Sigmoid colon (tissue), 3 donors: Measurements from ENCODE around the gene ASPM.

Experiments
- POLR2A ChIP-seq, 2 donors: fragments of 450-650 bp; IDR thresholded peaks; one replicate each; pipeline ENCODE4 v1.6.1; 2016; ENCODE audit warnings: antibody characterized with exemption in 2 of 2, mild to moderate bottlenecking in 2 of 2, moderate library complexity in 2 of 2
- TF ChIP-seq, protein P1 (sequence below), 4 experiments: fragments of 450-650 bp in 3 of 4; fragments of 200-600 bp in 1 of 4; IDR thresholded peaks; one replicate each; pipeline ENCODE4 v1.5.1; 2016 to 2019; ENCODE audit warnings: antibody characterized with exemption in 4 of 4, mild to moderate bottlenecking in 3 of 4, moderate library complexity in 2 of 4

- TF ChIP-seq, protein P1, sequence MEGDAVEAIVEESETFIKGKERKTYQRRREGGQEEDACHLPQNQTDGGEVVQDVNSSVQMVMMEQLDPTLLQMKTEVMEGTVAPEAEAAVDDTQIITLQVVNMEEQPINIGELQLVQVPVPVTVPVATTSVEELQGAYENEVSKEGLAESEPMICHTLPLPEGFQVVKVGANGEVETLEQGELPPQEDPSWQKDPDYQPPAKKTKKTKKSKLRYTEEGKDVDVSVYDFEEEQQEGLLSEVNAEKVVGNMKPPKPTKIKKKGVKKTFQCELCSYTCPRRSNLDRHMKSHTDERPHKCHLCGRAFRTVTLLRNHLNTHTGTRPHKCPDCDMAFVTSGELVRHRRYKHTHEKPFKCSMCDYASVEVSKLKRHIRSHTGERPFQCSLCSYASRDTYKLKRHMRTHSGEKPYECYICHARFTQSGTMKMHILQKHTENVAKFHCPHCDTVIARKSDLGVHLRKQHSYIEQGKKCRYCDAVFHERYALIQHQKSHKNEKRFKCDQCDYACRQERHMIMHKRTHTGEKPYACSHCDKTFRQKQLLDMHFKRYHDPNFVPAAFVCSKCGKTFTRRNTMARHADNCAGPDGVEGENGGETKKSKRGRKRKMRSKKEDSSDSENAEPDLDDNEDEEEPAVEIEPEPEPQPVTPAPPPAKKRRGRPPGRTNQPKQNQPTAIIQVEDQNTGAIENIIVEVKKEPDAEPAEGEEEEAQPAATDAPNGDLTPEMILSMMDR (IDR thresholded peaks at IDR 0.05): no peak
- no peak for TF ChIP-seq POLR2A (IDR thresholded peaks at IDR 0.05)
These were observed 10.2 kb upstream of the ASPM start for GRCh38 chr1:197156692-197157091.
